ENCODE measurements around the gene TMEM39A. TPM values are rescaled to one million over a fixed set of nuclear protein-coding genes. Genes with fewer than 3 reads are reported as not detected.

Gene TMEM39A
- total and polyA plus RNA-seq, 10 of the 15 experiments (the other 5 are each of a cell fraction or from before 2014, with no cell fraction given): 10.8 to 44.7 (median 33.2) TPM

- no peaks in the 10 kb centered on the region; a peak in 1 of 4 replicates for H3K36me3 ChIP-seq (ENCODE audit: control insufficient read depth in 2 of 2, insufficient read depth in 2 of 2, low read length in 1 of 2)
- H3K9ac ChIP-seq (ENCODE audit: control insufficient read depth, insufficient read depth, low read length): peak within 1 kb of the TSS; percentile 96
- under 1% methylated on average over 58 of the region's 58 CpGs for WGBS (ENCODE audit: insufficient coverage, insufficient replicate concordance, low lambda C conversion rate, missing lambda C conversion rate)
- no peaks in the 10 kb centered on the region for H3K4me1 ChIP-seq (ENCODE audit: control insufficient read depth, insufficient read depth, low read length)
- TSS peak; percentile 86 for BruUV-seq (replicated peaks)
- ChIA-PET POLR2A (interaction anchor here (0.6 to 5.8 kb wide), 28 partner anchors 9 to 913 kb away, joined by 3 to 57 read pairs (median 3); partner anchors contain the start of genes B4GALT4, CD80, POGLUT1 and TMEM39A), SMC1A (ENCODE audit: uncharacterized antibody, unreplicated experiment) (interaction anchor here (0.7 to 3.7 kb wide), 20 partner anchors 10 to 258 kb away, joined by 3 to 21 read pairs (median 4); partner anchors contain the start of genes B4GALT4, COX17, POGLUT1 and TMEM39A), CTCF (interaction anchor here (1.1 to 4.9 kb wide), 7 partner anchors 10 to 183 kb away, joined by 3 to 27 read pairs (median 8); partner anchors contain the start of gene TMEM39A), RAD21 (ENCODE audit: unreplicated experiment) (interaction anchor here (0.7 to 4.7 kb wide), 17 partner anchors 29 to 224 kb away, joined by 3 to 51 read pairs (median 5); partner anchors contain the start of genes CD80, POGLUT1 and TMEM39A)
- no peaks in the 10 kb centered on the region for H3K27me3 ChIP-seq (replicated peaks in 1 of 2; ENCODE audit: control insufficient read depth in 2 of 2, insufficient read depth in 2 of 2, low read length in 1 of 2)
- in situ Hi-C loops (cut with MboI): no loop called here
- peak within 1 kb of the TSS; percentile 92 for H2AFZ ChIP-seq (ENCODE audit: control insufficient read depth, low read depth, low read length)
- intact Hi-C loops (cut with micrococcal nuclease; ENCODE audit: unreplicated experiment): loop anchor here (2.0 kb wide), 2 partner anchors 30 to 60 kb away; partner anchors contain the start of genes CD80 and POGLUT1
- peak within 1 kb of the TSS; percentile 75 for H3K4me3 ChIP-seq
- no peaks in the 10 kb centered on the region; the same call in 2 of the 3 replicates for H3K9me3 ChIP-seq (replicated peaks; ENCODE audit: control insufficient read depth, insufficient read depth, low read length)
- peak; percentile 97 for FAIRE-seq
- H3K4me2 ChIP-seq (ENCODE audit: control insufficient read depth, insufficient read depth): peak within 1 kb of the TSS; percentile 82
- no peaks in the 10 kb centered on the region for H4K20me1 ChIP-seq (ENCODE audit: control insufficient read depth, insufficient read depth)
- H3K27ac ChIP-seq (ENCODE audit: control insufficient read depth, insufficient read depth): peak within 1 kb of the TSS; percentile 94
- DNase-seq (ENCODE audit: low read depth, low spot score): peak; percentile 83
- ATAC-seq: peak; percentile 96
- peaks cover 44% of the 10 kb centered on the region for H3K79me2 ChIP-seq (ENCODE audit: control insufficient read depth, insufficient read depth, low read length)
- TF ChIP-seq CBX3 (IDR thresholded peaks at IDR 0.05; ENCODE audit: borderline replicate concordance, low read depth) (no peak), RFX5 (IDR thresholded peaks at IDR 0.05; ENCODE audit: low read depth, low read length) (no peak), BMI1 (IDR thresholded peaks at IDR 0.05; ENCODE audit: borderline replicate concordance) (no peak), RAD21 (IDR thresholded peaks at IDR 0.05; ENCODE audit: insufficient read depth, low read depth, low read length) (no peak), DPF2 (IDR thresholded peaks at IDR 0.05) (0 out of 2 replicates have a peak, but pooled peaks have one; percentile 66), SP1 (IDR thresholded peaks at IDR 0.05; ENCODE audit: low read depth, low read length) (peak; percentile 83), TARDBP (IDR thresholded peaks at IDR 0.05; ENCODE audit: borderline replicate concordance) (no peak), KDM1A (IDR thresholded peaks at IDR 0.05; ENCODE audit: borderline replicate concordance) (no peak), IKZF1 (conservative IDR thresholded peaks at IDR 0.05) (peak; percentile 92), HCFC1 (IDR thresholded peaks at IDR 0.05; ENCODE audit: low read length) (peak; percentile 85), FOXM1 (IDR thresholded peaks at IDR 0.05; ENCODE audit: low read depth, low read length) (no peak), GABPA (IDR thresholded peaks at IDR 0.05; ENCODE audit: low read depth) (peak; percentile 97)
- TF ChIP-seq, protein P1, sequence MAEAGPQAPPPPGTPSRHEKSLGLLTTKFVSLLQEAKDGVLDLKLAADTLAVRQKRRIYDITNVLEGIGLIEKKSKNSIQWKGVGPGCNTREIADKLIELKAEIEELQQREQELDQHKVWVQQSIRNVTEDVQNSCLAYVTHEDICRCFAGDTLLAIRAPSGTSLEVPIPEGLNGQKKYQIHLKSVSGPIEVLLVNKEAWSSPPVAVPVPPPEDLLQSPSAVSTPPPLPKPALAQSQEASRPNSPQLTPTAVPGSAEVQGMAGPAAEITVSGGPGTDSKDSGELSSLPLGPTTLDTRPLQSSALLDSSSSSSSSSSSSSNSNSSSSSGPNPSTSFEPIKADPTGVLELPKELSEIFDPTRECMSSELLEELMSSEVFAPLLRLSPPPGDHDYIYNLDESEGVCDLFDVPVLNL (IDR thresholded peaks at IDR 0.05; ENCODE audit: low read depth, low read length): no peak
- TF ChIP-seq, protein P2, sequence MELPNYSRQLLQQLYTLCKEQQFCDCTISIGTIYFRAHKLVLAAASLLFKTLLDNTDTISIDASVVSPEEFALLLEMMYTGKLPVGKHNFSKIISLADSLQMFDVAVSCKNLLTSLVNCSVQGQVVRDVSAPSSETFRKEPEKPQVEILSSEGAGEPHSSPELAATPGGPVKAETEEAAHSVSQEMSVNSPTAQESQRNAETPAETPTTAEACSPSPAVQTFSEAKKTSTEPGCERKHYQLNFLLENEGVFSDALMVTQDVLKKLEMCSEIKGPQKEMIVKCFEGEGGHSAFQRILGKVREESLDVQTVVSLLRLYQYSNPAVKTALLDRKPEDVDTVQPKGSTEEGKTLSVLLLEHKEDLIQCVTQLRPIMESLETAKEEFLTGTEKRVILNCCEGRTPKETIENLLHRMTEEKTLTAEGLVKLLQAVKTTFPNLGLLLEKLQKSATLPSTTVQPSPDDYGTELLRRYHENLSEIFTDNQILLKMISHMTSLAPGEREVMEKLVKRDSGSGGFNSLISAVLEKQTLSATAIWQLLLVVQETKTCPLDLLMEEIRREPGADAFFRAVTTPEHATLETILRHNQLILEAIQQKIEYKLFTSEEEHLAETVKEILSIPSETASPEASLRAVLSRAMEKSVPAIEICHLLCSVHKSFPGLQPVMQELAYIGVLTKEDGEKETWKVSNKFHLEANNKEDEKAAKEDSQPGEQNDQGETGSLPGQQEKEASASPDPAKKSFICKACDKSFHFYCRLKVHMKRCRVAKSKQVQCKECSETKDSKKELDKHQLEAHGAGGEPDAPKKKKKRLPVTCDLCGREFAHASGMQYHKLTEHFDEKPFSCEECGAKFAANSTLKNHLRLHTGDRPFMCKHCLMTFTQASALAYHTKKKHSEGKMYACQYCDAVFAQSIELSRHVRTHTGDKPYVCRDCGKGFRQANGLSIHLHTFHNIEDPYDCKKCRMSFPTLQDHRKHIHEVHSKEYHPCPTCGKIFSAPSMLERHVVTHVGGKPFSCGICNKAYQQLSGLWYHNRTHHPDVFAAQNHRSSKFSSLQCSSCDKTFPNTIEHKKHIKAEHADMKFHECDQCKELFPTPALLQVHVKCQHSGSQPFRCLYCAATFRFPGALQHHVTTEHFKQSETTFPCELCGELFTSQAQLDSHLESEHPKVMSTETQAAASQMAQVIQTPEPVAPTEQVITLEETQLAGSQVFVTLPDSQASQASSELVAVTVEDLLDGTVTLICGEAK (IDR thresholded peaks at IDR 0.05; ENCODE audit: borderline replicate concordance): peak; percentile 98
- TF ChIP-seq, protein P3, sequence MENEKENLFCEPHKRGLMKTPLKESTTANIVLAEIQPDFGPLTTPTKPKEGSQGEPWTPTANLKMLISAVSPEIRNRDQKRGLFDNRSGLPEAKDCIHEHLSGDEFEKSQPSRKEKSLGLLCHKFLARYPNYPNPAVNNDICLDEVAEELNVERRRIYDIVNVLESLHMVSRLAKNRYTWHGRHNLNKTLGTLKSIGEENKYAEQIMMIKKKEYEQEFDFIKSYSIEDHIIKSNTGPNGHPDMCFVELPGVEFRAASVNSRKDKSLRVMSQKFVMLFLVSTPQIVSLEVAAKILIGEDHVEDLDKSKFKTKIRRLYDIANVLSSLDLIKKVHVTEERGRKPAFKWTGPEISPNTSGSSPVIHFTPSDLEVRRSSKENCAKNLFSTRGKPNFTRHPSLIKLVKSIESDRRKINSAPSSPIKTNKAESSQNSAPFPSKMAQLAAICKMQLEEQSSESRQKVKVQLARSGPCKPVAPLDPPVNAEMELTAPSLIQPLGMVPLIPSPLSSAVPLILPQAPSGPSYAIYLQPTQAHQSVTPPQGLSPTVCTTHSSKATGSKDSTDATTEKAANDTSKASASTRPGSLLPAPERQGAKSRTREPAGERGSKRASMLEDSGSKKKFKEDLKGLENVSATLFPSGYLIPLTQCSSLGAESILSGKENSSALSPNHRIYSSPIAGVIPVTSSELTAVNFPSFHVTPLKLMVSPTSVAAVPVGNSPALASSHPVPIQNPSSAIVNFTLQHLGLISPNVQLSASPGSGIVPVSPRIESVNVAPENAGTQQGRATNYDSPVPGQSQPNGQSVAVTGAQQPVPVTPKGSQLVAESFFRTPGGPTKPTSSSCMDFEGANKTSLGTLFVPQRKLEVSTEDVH (IDR thresholded peaks at IDR 0.05; ENCODE audit: low read depth, partially characterized antibody): peak; percentile 74
Observed at GRCh38 chr3:119498186-119499011, 35.0 kb upstream of the TMEM39A start, which contains the start of gene TIMMDC1. Gene TIMMDC1, plus strand, starts transcription at chr3:119498547. Its CDS starts 187 bp downstream, at chr3:119498734.

Data from GM12878 (cell line).